Left lung (tissue), 10 donors: ENCODE data around the gene TECTA. TPM values are rescaled to one million over a fixed set of nuclear protein-coding genes. Genes with fewer than 3 reads are reported as not detected.

Experiments
- ATAC-seq: fragments of 200-7000 bp; cut with Tn5 transposase; one replicate; pipeline ENCODE4 v1.9.1; 2020; ENCODE audit warnings: moderate library complexity
- DNase-seq, 4 donors: peaks; one replicate each; pipeline ENCODE4 v3.0.0-alpha.2; 2013 to 2020
- H3K27ac ChIP-seq, 2 donors: fragments of 200-600 bp; sonication (generic) in 1 of 2; one replicate each; pipeline versions ENCODE4 v1.5.0 to v1.8.0; 2020 to 2021
- H3K27me3 ChIP-seq, 2 donors: fragments of 200-600 bp; sonication (generic) in 1 of 2; one replicate each; pipeline versions ENCODE4 v1.5.0 to v1.8.0; 2020 to 2021
- H3K36me3 ChIP-seq, 2 donors: fragments of 200-600 bp; sonication (generic) in 1 of 2; one replicate each; pipeline versions ENCODE4 v1.5.0 to v1.8.0; 2020 to 2021
- H3K4me1 ChIP-seq, 2 donors: fragments of 200-600 bp; one replicate each; pipeline ENCODE4 v1.8.0; 2021
- H3K4me3 ChIP-seq, 2 donors: fragments of 200-600 bp; sonication (generic) in 1 of 2; one replicate each; pipeline versions ENCODE4 v1.5.0 to v1.8.0; 2020 to 2021; ENCODE audit warnings: mild to moderate bottlenecking in 1 of 2
- H3K9me3 ChIP-seq, 2 donors: fragments of 200-600 bp; sonication (generic) in 1 of 2; one replicate each; pipeline versions ENCODE4 v1.5.0 to v1.8.0; 2020 to 2021
- intact Hi-C, 2 donors: fragments of 100-400 bp; cut with DNase I; formaldehyde crosslinking; loops; one replicate each; pipeline versions ENCODE4 v1.11.2 to v1.14.2; 2022
- polyA plus RNA-seq, 6 donors: library from polyadenylated mRNA; unstranded; fragments of 120-200 nt; gene quantifications; one replicate each; pipeline ENCODE4 v1.2.1, GENCODE V29; 2013; ENCODE audit not compliant: insufficient read length in 6 of 6
- total RNA-seq, 2 donors: library from RNA; stranded (reverse); fragmentation: NEBNext Ultra II Directional; extraction: Animal tissue kit (Norgen Biotek cat#: 25700); gene quantifications; one replicate each; pipeline ENCODE4 v1.2.1, GENCODE V29; 2021
- TF ChIP-seq, protein P1 (sequence below), 2 donors: fragments of 200-600 bp; sonication (generic) in 1 of 2; IDR thresholded peaks; one replicate each; pipeline versions ENCODE4 v1.5.0 to v1.8.0; 2021; ENCODE audit warnings: antibody characterized with exemption in 2 of 2
- donor health status: DM: no; HTN: yes; CAD: no.
- donor health status: DM: no; HTN: no; CAD: no.

The TECTA gene
- total and polyA plus RNA-seq, 8 donors = 0.58 to 2.6 (median 2.3) TPM

GRCh38 chr11:121099885-121100284 lies 1.2 kb upstream of the TECTA start:
- no peaks in the 10 kb centered on the region for H3K9me3 ChIP-seq
- H3K4me1 ChIP-seq = no peaks in the 10 kb centered on the region
- no peak overlapping the region for H3K27ac ChIP-seq
- intact Hi-C loops = no loop called here
- no peaks in the 10 kb centered on the region for H3K27me3 ChIP-seq
- ATAC-seq (no peak), DNase-seq (no peak)
- no peak overlapping the region for H3K4me3 ChIP-seq
- no peaks in the 10 kb centered on the region for H3K36me3 ChIP-seq
- TF ChIP-seq, protein P1, sequence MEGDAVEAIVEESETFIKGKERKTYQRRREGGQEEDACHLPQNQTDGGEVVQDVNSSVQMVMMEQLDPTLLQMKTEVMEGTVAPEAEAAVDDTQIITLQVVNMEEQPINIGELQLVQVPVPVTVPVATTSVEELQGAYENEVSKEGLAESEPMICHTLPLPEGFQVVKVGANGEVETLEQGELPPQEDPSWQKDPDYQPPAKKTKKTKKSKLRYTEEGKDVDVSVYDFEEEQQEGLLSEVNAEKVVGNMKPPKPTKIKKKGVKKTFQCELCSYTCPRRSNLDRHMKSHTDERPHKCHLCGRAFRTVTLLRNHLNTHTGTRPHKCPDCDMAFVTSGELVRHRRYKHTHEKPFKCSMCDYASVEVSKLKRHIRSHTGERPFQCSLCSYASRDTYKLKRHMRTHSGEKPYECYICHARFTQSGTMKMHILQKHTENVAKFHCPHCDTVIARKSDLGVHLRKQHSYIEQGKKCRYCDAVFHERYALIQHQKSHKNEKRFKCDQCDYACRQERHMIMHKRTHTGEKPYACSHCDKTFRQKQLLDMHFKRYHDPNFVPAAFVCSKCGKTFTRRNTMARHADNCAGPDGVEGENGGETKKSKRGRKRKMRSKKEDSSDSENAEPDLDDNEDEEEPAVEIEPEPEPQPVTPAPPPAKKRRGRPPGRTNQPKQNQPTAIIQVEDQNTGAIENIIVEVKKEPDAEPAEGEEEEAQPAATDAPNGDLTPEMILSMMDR (IDR thresholded peaks at IDR 0.05) = no peak

GRCh38 chr11:121104312-121104762 lies 3.3 kb downstream of the TECTA start:
- Histone ChIP-seq H3K36me3 (no peaks in the 10 kb centered on the region), H3K27ac (no peak overlapping the region), H3K9me3 (no peaks in the 10 kb centered on the region), H3K4me3 (no peak overlapping the region), H3K4me1 (peaks cover 0 to 7% of the 10 kb centered on the region in 2 donors), H3K27me3 (no peaks in the 10 kb centered on the region)
- TF ChIP-seq, protein P1 (IDR thresholded peaks at IDR 0.05) = no peak
- no peak for ATAC-seq
- DNase-seq = no peak
- intact Hi-C loops = no loop called here

DNA sequence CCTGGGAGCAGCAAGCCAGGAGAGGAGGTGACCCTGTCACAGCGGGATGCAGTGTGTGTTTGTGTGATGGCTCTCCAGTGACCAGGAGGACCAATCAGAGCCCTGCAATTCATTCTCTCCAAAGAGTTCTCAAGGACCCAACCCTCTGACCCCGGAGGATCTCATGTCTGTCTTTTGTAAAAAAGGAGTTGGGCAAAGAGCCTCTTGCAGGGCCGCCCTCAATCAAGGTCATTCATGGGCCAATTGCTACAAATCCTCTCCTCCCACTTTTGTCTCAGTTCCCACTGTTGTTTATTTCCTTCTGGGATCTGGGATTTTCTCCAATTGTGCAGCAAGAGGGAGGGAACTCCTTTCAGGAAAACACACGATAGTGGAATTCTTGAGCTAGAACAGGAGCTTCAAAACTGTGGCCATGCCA lies 4.0 kb downstream of the TECTA start:
- Histone ChIP-seq H3K4me1 (peaks cover 0 to 7% of the 10 kb centered on the region in 2 donors), H3K36me3 (no peaks in the 10 kb centered on the region), H3K27me3 (no peaks in the 10 kb centered on the region), H3K4me3 (no peak overlapping the region), H3K9me3 (no peaks in the 10 kb centered on the region), H3K27ac (no peak overlapping the region)
- ATAC-seq = peak; percentile 34
- peak in 2 of 4 donors; percentile 68 to 83 for DNase-seq
- intact Hi-C loops = no loop called here
- TF ChIP-seq, protein P1 (IDR thresholded peaks at IDR 0.05) = no peak

DNA sequence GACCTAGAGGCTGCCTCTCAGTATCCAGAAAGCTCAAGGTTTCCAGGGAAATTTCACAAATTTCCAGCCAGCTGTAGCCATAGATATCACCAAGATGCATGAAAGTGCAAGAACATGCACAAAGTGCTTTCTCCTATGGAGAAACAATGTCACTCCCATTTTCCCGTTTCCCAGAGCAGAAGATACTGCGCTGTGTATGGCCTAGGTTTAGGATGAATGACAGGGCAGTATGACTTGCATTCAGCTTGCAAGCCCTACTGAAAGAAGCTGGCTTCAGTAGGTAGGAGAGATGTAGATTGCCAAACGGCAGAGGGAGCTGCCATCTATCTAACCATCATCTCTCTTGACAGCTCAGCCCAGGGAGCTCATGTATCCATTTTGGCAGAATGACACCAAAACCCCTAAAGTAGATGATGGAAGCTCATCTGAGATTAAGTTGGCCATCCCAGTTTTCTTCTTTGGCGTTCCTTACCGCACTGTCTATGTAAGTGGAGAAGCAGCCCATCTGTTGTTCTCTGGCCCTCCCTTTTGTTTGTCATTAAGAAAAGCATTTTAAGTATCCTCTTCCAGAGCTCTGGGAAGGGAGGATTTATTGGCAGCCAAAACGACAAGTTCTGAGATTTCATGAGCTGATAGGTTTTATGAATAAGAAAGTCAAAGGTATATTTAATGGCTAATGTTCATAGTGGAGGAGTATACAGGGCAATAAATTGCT lies 4.6 kb downstream of the TECTA start:
- H3K4me1 ChIP-seq = peaks cover 0 to 7% of the 10 kb centered on the region in 2 donors
- intact Hi-C loops = no loop called here
- no peak overlapping the region for H3K4me3 ChIP-seq
- DNase-seq (peak in 1 of 4 donors; percentile 17), ATAC-seq (no peak)
- no peaks in the 10 kb centered on the region for H3K36me3 ChIP-seq
- no peaks in the 10 kb centered on the region for H3K9me3 ChIP-seq
- TF ChIP-seq, protein P1 (IDR thresholded peaks at IDR 0.05) = no peak
- H3K27ac ChIP-seq = no peak overlapping the region
- no peaks in the 10 kb centered on the region for H3K27me3 ChIP-seq

DNA sequence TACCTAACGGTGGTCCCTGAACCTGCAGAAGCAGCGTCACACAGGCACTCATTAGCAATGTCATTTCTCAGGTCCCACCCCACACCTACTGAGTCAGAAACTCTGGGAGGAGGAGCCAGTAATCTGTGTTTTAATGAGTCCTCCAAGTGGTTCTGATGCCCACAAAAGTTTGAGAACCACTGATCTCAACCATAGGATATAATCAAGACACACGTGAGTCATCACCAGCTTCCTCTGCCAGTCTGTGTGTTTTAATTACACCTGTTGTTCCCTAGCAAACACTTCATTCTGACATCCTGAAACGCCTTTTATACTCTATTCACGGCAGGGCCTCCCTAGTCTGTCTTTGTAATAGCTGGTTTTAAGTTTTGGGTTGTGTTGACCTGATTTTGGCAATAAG lies 5.8 kb downstream of the TECTA start:
- intact Hi-C loops = no loop called here
- no peak for ATAC-seq
- Histone ChIP-seq H3K9me3 (no peaks in the 10 kb centered on the region), H3K4me1 (peaks cover 0 to 7% of the 10 kb centered on the region in 2 donors), H3K36me3 (no peaks in the 10 kb centered on the region), H3K27ac (no peak overlapping the region), H3K27me3 (no peaks in the 10 kb centered on the region), H3K4me3 (no peak overlapping the region)
- TF ChIP-seq, protein P1 (IDR thresholded peaks at IDR 0.05) = no peak
- no peak for DNase-seq
